Astrocyte (in vitro differentiated cells and primary cell): Measurements from ENCODE around the gene TEX36. TPM values are rescaled to one million over a fixed set of nuclear protein-coding genes. Genes with fewer than 3 reads are reported as not detected.
A peak's percentile ranks its signal among the peaks of the same experiment; 100 is the strongest.

ENCODE experiments used
- DNase-seq: peaks from one replicate; pipeline ENCODE4 v3.0.0-alpha.2; 2010; ENCODE audit warnings: low read depth
- FAIRE-seq: peaks from 2 replicates; lab custom pipeline; 2011; peaks lifted over from hg19 to GRCh38; lab: Jason Lieb, UNC
- H2AFZ ChIP-seq: 2 replicates; pipeline ENCODE4 v1.6.0; 2012; ENCODE audit warnings: low read depth, low read length, inconsistent platforms
- H3K27ac ChIP-seq: 2 replicates; pipeline ENCODE4 v1.5.1; 2011; ENCODE audit warnings: low read depth, low read length, inconsistent platforms
- H3K27me3 ChIP-seq: 2 replicates; pipeline ENCODE4 v1.6.0; 2011; ENCODE audit warnings: low read length, inconsistent platforms; ENCODE audit not compliant: insufficient read depth
- H3K36me3 ChIP-seq: 2 replicates; pipeline ENCODE4 v1.5.1; 2011; ENCODE audit warnings: low read length, inconsistent platforms; ENCODE audit not compliant: insufficient read depth
- H3K4me1 ChIP-seq: 2 replicates; pipeline ENCODE4 v1.5.1; 2011; ENCODE audit warnings: low read length, inconsistent platforms; ENCODE audit not compliant: insufficient read depth
- H3K4me2 ChIP-seq: 2 replicates; pipeline ENCODE4 v1.6.0; 2012; ENCODE audit warnings: low read length, inconsistent platforms
- H3K4me3 ChIP-seq: 2 replicates; pipeline ENCODE4 v1.5.1; 2011; ENCODE audit warnings: low read depth, mild to moderate bottlenecking, low read length, inconsistent platforms; ENCODE audit not compliant: insufficient read depth
- H3K79me2 ChIP-seq: 2 replicates; pipeline ENCODE4 v1.6.0; 2012; ENCODE audit warnings: mild to moderate bottlenecking, low read length, inconsistent platforms; ENCODE audit not compliant: insufficient read depth
- H3K9ac ChIP-seq: 2 replicates; pipeline ENCODE4 v1.6.0; 2012; ENCODE audit warnings: mild to moderate bottlenecking, low read length, inconsistent platforms
- H3K9me3 ChIP-seq: 2 replicates; pipeline ENCODE4 v1.5.1; 2012; ENCODE audit warnings: low read depth, mild to moderate bottlenecking, low read length, inconsistent platforms; ENCODE audit not compliant: insufficient read depth
- H4K20me1 ChIP-seq: 2 replicates; pipeline ENCODE4 v1.6.0; 2012; ENCODE audit warnings: low read length, inconsistent platforms; ENCODE audit not compliant: insufficient read depth
- H3K27ac Mint-ChIP-seq: one replicate; pipeline ENCODE4 v1.8.0; 2021; ENCODE audit warnings: mild to moderate bottlenecking, mixed read lengths; ENCODE audit not compliant: unreplicated experiment
- H3K27me3 Mint-ChIP-seq: one replicate; pipeline ENCODE4 v1.8.0; 2021; ENCODE audit warnings: low read depth, mixed read lengths; ENCODE audit not compliant: unreplicated experiment
- H3K36me3 Mint-ChIP-seq: one replicate; pipeline ENCODE4 v1.8.0; 2021; ENCODE audit warnings: low read depth, mixed read lengths; ENCODE audit not compliant: unreplicated experiment
- H3K4me1 Mint-ChIP-seq: one replicate; pipeline ENCODE4 v1.8.0; 2021; ENCODE audit warnings: low read depth, mixed read lengths; ENCODE audit not compliant: unreplicated experiment
- H3K4me3 Mint-ChIP-seq: one replicate; pipeline ENCODE4 v1.8.0; 2021; ENCODE audit warnings: mild to moderate bottlenecking, moderate library complexity, mixed read lengths; ENCODE audit not compliant: unreplicated experiment
- H3K9me3 Mint-ChIP-seq: one replicate; pipeline ENCODE4 v1.8.0; 2021; ENCODE audit warnings: mild to moderate bottlenecking, mixed read lengths; ENCODE audit not compliant: unreplicated experiment
- CTCF ChIP-seq: IDR thresholded peaks from 2 replicates; pipeline ENCODE4 v1.5.1; 2011; ENCODE audit warnings: low read depth, mild to moderate bottlenecking, inconsistent platforms, low read length, moderate library complexity; ENCODE audit not compliant: insufficient read depth
- EZH2 ChIP-seq: IDR thresholded peaks from 2 replicates; pipeline ENCODE4 v1.6.1; 2012; ENCODE audit warnings: mild to moderate bottlenecking, low read length, inconsistent platforms; ENCODE audit not compliant: insufficient read depth
- total RNA-seq: library from RNA; stranded (reverse); gene quantifications from 2 replicates; pipeline ENCODE4 v1.2.1, GENCODE V29; 2021

The TEX36 gene
- total RNA-seq, 1 donor from 2014 or later = not detected

GRCh38 chr10:125707541-125708468, 24.8 kb upstream of the TEX36 start:
- no peaks in the 10 kb centered on the region for H3K79me2 ChIP-seq
- H3K4me2 ChIP-seq = no peak overlapping the region
- H3K4me1 ChIP-seq = no peaks in the 10 kb centered on the region
- H3K27ac ChIP-seq = no peak overlapping the region
- no peak for TF ChIP-seq CTCF
- TF ChIP-seq EZH2 = no peak
- Mint-ChIP-seq H3K36me3 (peaks cover 4% of the 10 kb centered on the region), H3K27ac (no peak overlapping the region), H3K27me3 (no peaks in the 10 kb centered on the region), H3K4me1 (peaks cover 16% of the 10 kb centered on the region), H3K9me3 (peaks cover 3% of the 10 kb centered on the region), H3K4me3 (no peak overlapping the region)
- H4K20me1 ChIP-seq = no peaks in the 10 kb centered on the region
- H3K4me3 ChIP-seq = no peak overlapping the region
- no peak overlapping the region for H2AFZ ChIP-seq
- H3K27me3 ChIP-seq = no peaks in the 10 kb centered on the region
- no peak overlapping the region for H3K9ac ChIP-seq
- FAIRE-seq = no peak
- no peaks in the 10 kb centered on the region for H3K9me3 ChIP-seq
- H3K36me3 ChIP-seq = no peaks in the 10 kb centered on the region
- DNase-seq = peak; percentile 22

- DNase-seq = no peak
- peak; percentile 9 for TF ChIP-seq CTCF
- no peak for TF ChIP-seq EZH2
Observed at GRCh38 chr10:125700355-125700911, 17.5 kb upstream of the TEX36 start.

More at GRCh38 chr10:125700355-125700911, 17.5 kb upstream of the TEX36 start:
- Mint-ChIP-seq H3K4me3 (no peak overlapping the region), H3K27me3 (peaks cover 2% of the 10 kb centered on the region), H3K9me3 (no peaks in the 10 kb centered on the region), H3K27ac (no peak overlapping the region), H3K4me1 (peaks cover 1% of the 10 kb centered on the region), H3K36me3 (no peaks in the 10 kb centered on the region)
- Histone ChIP-seq H3K79me2 (no peaks in the 10 kb centered on the region), H4K20me1 (no peaks in the 10 kb centered on the region), H2AFZ (no peak overlapping the region), H3K4me3 (no peak overlapping the region), H3K4me2 (no peak overlapping the region), H3K36me3 (no peaks in the 10 kb centered on the region), H3K9me3 (no peaks in the 10 kb centered on the region), H3K4me1 (no peaks in the 10 kb centered on the region), H3K27ac (no peak overlapping the region), H3K27me3 (no peaks in the 10 kb centered on the region), H3K9ac (no peak overlapping the region)
- peak; percentile 54 for FAIRE-seq
